ENCODE measurements around the gene ZDHHC11B. TPM values are rescaled to one million over a fixed set of nuclear protein-coding genes. Genes with fewer than 3 reads are reported as not detected.

The ZDHHC11B gene
- total and polyA plus RNA-seq, 2 donors (not counting 1 experiment from before 2014, with no cell fraction given), result 0.52 TPM; not detected in 1

DNA sequence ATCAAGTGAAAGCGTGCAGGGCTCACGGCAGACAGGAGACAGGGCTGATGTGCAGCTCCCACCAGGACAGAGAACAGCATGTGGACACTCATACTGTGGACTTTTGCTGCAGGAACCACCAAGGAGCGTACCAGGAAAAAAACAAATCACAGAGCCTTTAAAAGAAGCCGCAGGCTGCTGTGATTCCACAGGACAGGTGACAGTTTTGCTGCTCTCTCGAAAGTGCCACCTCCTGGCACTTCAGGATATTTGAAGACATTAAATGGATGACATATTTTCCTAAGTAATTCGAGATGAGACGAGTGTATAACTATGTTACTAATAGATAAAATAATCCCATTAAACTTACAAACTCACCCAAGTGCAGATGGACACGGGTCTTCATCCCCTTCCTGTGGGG is 37.0 kb upstream of the ZDHHC11B start:
- Histone ChIP-seq H2AFZ (ENCODE audit: insufficient read depth, low read depth, low read length, poor library complexity, severe bottlenecking) (no peak overlapping the region), H3K4me1 (ENCODE audit: control insufficient read depth in 2 of 2, insufficient read depth in 2 of 2, low read length in 2 of 2) (no peaks in the 10 kb centered on the region), H3K27ac (ENCODE audit: low read length in 2 of 2) (no peak overlapping the region), H4K20me1 (ENCODE audit: control insufficient read depth, insufficient read depth, low read length, poor library complexity, severe bottlenecking) (no peaks in the 10 kb centered on the region), H3K9me3 (ENCODE audit: control extremely low read depth in 1 of 3, control insufficient read depth in 2 of 3, insufficient read depth in 1 of 3, low read length in 2 of 3) (no peaks in the 10 kb centered on the region), H3K4me2 (replicated peaks; ENCODE audit: low read depth, low read length, poor library complexity, severe bottlenecking) (no peak overlapping the region), H3K27me3 (replicated peaks in 1 of 4; ENCODE audit: control extremely low read depth in 1 of 4, control insufficient read depth in 3 of 4, insufficient read depth in 4 of 4, low read length in 3 of 4) (peaks cover 0 to 3% (median 0%) of the 10 kb centered on the region in 4 experiments), H3K4me3 (ENCODE audit: control extremely low read depth in 1 of 5, extremely low read depth in 1 of 5, insufficient read depth in 1 of 5, low read depth in 2 of 5, low read length in 4 of 5) (no peak overlapping the region), H3K9ac (ENCODE audit: low read length) (no peak overlapping the region), H3K79me2 (ENCODE audit: control insufficient read depth, insufficient read depth, low read length) (no peaks in the 10 kb centered on the region), H3K36me3 (replicated peaks in 1 of 2; ENCODE audit: control extremely low read depth in 1 of 2, control insufficient read depth in 1 of 2, extremely low read depth in 1 of 2, insufficient read depth in 2 of 2, low read length in 1 of 2) (no peaks in the 10 kb centered on the region)
- H3K27me3 Mint-ChIP-seq, result peaks cover 10% of the 10 kb centered on the region
- no peaks in the 10 kb centered on the region for H3K4me1 Mint-ChIP-seq
- ATAC-seq (ENCODE audit: low read depth), result no peak
- no peak for DNase-seq
- no peak for TF ChIP-seq EZH2 (IDR thresholded peaks at IDR 0.05; ENCODE audit: borderline replicate concordance, insufficient read depth, low read depth, low read length, poor library complexity, severe bottlenecking)
- no peak for TF ChIP-seq CTCF (IDR thresholded peaks at IDR 0.05)
- intact Hi-C loops (cut with micrococcal nuclease), result no loop called here
- peaks cover 2% of the 10 kb centered on the region for H3K9me3 Mint-ChIP-seq (ENCODE audit: insufficient read depth)
- H3K4me3 Mint-ChIP-seq, result no peak overlapping the region
- 89% methylated on average over 3 of the region's 8 CpGs for WGBS (ENCODE audit: insufficient coverage)
- CTCF ChIA-PET, result no interaction called here
- H3K27ac Mint-ChIP-seq, result no peak overlapping the region
- POLR2A ChIA-PET, result no interaction called here

DNA sequence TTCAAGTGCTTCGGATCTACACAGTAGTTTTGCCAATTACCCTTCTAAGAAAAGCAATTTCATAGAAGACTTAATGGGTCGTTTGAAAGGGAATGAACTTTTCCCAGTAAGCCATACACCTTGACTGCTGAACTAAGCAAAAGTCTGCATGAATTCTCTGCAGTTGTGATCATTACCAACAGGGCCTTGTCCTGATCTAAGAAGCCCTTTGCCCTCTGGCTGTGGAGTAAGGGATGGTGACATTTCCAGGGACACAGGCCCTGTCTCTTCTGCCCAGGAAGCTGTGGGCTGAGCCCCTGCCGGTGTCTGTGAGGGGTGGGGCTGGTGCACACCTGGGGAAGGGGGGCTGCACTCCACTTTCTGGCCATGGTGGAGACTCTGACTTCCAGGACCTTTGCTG is 35.7 kb upstream of the ZDHHC11B start:
- Histone ChIP-seq H3K27ac (ENCODE audit: low read length in 2 of 2) (no peak overlapping the region), H3K36me3 (replicated peaks in 1 of 2; ENCODE audit: control extremely low read depth in 1 of 2, control insufficient read depth in 1 of 2, extremely low read depth in 1 of 2, insufficient read depth in 2 of 2, low read length in 1 of 2) (no peaks in the 10 kb centered on the region), H3K9me3 (ENCODE audit: control extremely low read depth in 1 of 3, control insufficient read depth in 2 of 3, insufficient read depth in 1 of 3, low read length in 2 of 3) (peaks cover 0 to 4% (median 3%) of the 10 kb centered on the region in 3 donors), H3K79me2 (ENCODE audit: control insufficient read depth, insufficient read depth, low read length) (no peaks in the 10 kb centered on the region), H3K4me1 (ENCODE audit: control insufficient read depth in 2 of 2, insufficient read depth in 2 of 2, low read length in 2 of 2) (no peaks in the 10 kb centered on the region), H3K4me2 (replicated peaks; ENCODE audit: low read depth, low read length, poor library complexity, severe bottlenecking) (no peak overlapping the region), H3K9ac (ENCODE audit: low read length) (no peak overlapping the region), H3K4me3 (ENCODE audit: control extremely low read depth in 1 of 5, extremely low read depth in 1 of 5, insufficient read depth in 1 of 5, low read depth in 2 of 5, low read length in 4 of 5) (no peak overlapping the region), H2AFZ (ENCODE audit: insufficient read depth, low read depth, low read length, poor library complexity, severe bottlenecking) (no peak overlapping the region), H4K20me1 (ENCODE audit: control insufficient read depth, insufficient read depth, low read length, poor library complexity, severe bottlenecking) (no peaks in the 10 kb centered on the region), H3K27me3 (replicated peaks in 1 of 4; ENCODE audit: control extremely low read depth in 1 of 4, control insufficient read depth in 3 of 4, insufficient read depth in 4 of 4, low read length in 3 of 4) (peaks cover 0 to 3% (median 0%) of the 10 kb centered on the region in 4 experiments)
- Mint-ChIP-seq H3K27ac (no peak overlapping the region), H3K4me3 (no peak overlapping the region), H3K4me1 (no peaks in the 10 kb centered on the region), H3K9me3 (ENCODE audit: insufficient read depth) (peaks cover 2% of the 10 kb centered on the region), H3K27me3 (peaks cover 9% of the 10 kb centered on the region)
- intact Hi-C loops (cut with micrococcal nuclease), result no loop called here
- ATAC-seq (ENCODE audit: low read depth) (no peak), DNase-seq (no peak)
- 100% methylated on average over 1 of the region's 3 CpGs for WGBS (ENCODE audit: insufficient coverage)
- ChIA-PET CTCF (no interaction called here), POLR2A (no interaction called here)
- TF ChIP-seq EZH2 (IDR thresholded peaks at IDR 0.05; ENCODE audit: borderline replicate concordance, insufficient read depth, low read depth, low read length, poor library complexity, severe bottlenecking), result no peak
- TF ChIP-seq CTCF (IDR thresholded peaks at IDR 0.05), result no peak
